ENCODE results near the gene MOB1A. TPM values are rescaled to one million over a fixed set of nuclear protein-coding genes. Genes with fewer than 3 reads are reported as not detected.
A peak's percentile ranks its signal among the peaks of the same experiment; 100 is the strongest.

The MOB1A gene
- 10 to 100 TPM; 16.1 to 53.3 (median 25.8) TPM for total RNA-seq
- polyA plus RNA-seq = 10 to 100 TPM in 1 of 2 donors, 1 to 10 TPM in 1; 7.8 to 12.2 TPM

GRCh38 chr2:74178211-74179062 is at the start of gene MOB1A:
MOB1A (minus strand) TSS chr2:74178879; CDS start chr2:74178674, 205 bp downstream.
- H3K36me3 ChIP-seq = no peaks in the 10 kb centered on the region
- peak; percentile 86 for FAIRE-seq
- peak; percentile 95 to 99 (median 98) for DNase-seq
- peaks cover 5 to 15% (median 11%) of the 10 kb centered on the region in 3 donors for H3K4me1 ChIP-seq
- no peaks in the 10 kb centered on the region for H3K27me3 ChIP-seq
- peak within 1 kb of the TSS; percentile 53 to 99 (median 74) for H3K4me3 ChIP-seq
- H3K9me3 ChIP-seq = no peaks in the 10 kb centered on the region
- intact Hi-C loops (cut with DNase I) = no loop called here
- 0% methylated on average over 84 of the region's 84 CpGs for WGBS, 2 donors
- ATAC-seq = peak; percentile 98 to 99 (median 99)
- TF ChIP-seq CTCF (IDR thresholded peaks at IDR 0.05) = no peak
- peak within 1 kb of the TSS; percentile 72 to 92 (median 76) for H3K27ac ChIP-seq

GRCh38 chr2:74227646-74228045 is 49.0 kb upstream of the MOB1A start:
- Histone ChIP-seq H3K4me3 (no peak overlapping the region), H3K27ac (no peak overlapping the region), H3K27me3 (no peaks in the 10 kb centered on the region), H3K9me3 (no peaks in the 10 kb centered on the region), H3K36me3 (no peaks in the 10 kb centered on the region), H3K4me1 (peaks cover 0 to 7% (median 6%) of the 10 kb centered on the region in 3 donors)
- DNase-seq (no peak), ATAC-seq (no peak), FAIRE-seq (no peak)
- WGBS, 2 donors = 93 to 96% methylated on average over 5 of the region's 5 CpGs
- intact Hi-C loops (cut with DNase I) = no loop called here
- TF ChIP-seq CTCF (IDR thresholded peaks at IDR 0.05) = no peak

GRCh38 chr2:74226648-74227213 is 48.1 kb upstream of the MOB1A start:
- WGBS, 2 donors = 49 to 61% methylated on average over 21 of the region's 21 CpGs
- ATAC-seq = peak; percentile 85 to 95 (median 90)
- FAIRE-seq = no peak
- Histone ChIP-seq H3K27ac (no peak overlapping the region), H3K36me3 (no peaks in the 10 kb centered on the region), H3K9me3 (no peaks in the 10 kb centered on the region), H3K27me3 (no peaks in the 10 kb centered on the region), H3K4me1 (peaks cover 0 to 7% (median 6%) of the 10 kb centered on the region in 3 donors), H3K4me3 (no peak overlapping the region)
- intact Hi-C loops (cut with DNase I) = no loop called here
- peak; percentile 47 to 80 (median 70) for DNase-seq
- no peak for TF ChIP-seq CTCF (IDR thresholded peaks at IDR 0.05)

GRCh38 chr2:74225698-74226459 is 47.2 kb upstream of the MOB1A start:
- FAIRE-seq = no peak
- Histone ChIP-seq H3K9me3 (no peaks in the 10 kb centered on the region), H3K4me1 (peaks cover 0 to 7% (median 6%) of the 10 kb centered on the region in 3 donors), H3K4me3 (no peak overlapping the region), H3K36me3 (no peaks in the 10 kb centered on the region), H3K27me3 (no peaks in the 10 kb centered on the region), H3K27ac (no peak overlapping the region)
- no peak for DNase-seq
- intact Hi-C loops (cut with DNase I) = no loop called here
- WGBS, 2 donors = 62 to 69% methylated on average over 4 of the region's 4 CpGs
- TF ChIP-seq CTCF (IDR thresholded peaks at IDR 0.05) = no peak
- peak in 3 of 4 donors; percentile 15 to 34 (median 28) for ATAC-seq

Data from pancreas (tissue), 10 donors.